Fibroblast of lung (primary cell): Measurements from ENCODE around the gene COA7. TPM values are rescaled to one million over a fixed set of nuclear protein-coding genes. Genes with fewer than 3 reads are reported as not detected.
"Not testable (repeated sequence)": the region's sequence is repeated elsewhere in the genome, so short reads cannot be mapped to it uniquely, and the experiment has no call there.

Experiments used
- DNase-seq, 2 donors: peaks; one replicate each; pipeline versions ENCODE4 v3.0.0 to v3.0.0-alpha.2; 2010; ENCODE audit warnings: low read depth in 2 of 2
- H2AFZ ChIP-seq: 2 replicates; pipeline ENCODE4 v1.5.1; 2012; ENCODE audit warnings: low read length, control low read depth, inconsistent platforms
- H3K27ac ChIP-seq: 2 replicates; pipeline ENCODE4 v1.5.1; 2011; ENCODE audit warnings: low read length, control low read depth; ENCODE audit not compliant: insufficient read depth
- H3K27me3 ChIP-seq: 2 replicates; pipeline ENCODE4 v1.5.1; 2011; ENCODE audit warnings: mild to moderate bottlenecking, low read length; ENCODE audit not compliant: control insufficient read depth, insufficient read depth
- H3K36me3 ChIP-seq: 2 replicates; pipeline ENCODE4 v1.5.1; 2011; ENCODE audit warnings: low read length; ENCODE audit not compliant: control insufficient read depth, insufficient read depth
- H3K4me1 ChIP-seq: 2 replicates; pipeline ENCODE4 v1.5.1; 2011; ENCODE audit warnings: low read length; ENCODE audit not compliant: control insufficient read depth, insufficient read depth; ENCODE audit errors: extremely low read depth
- H3K4me2 ChIP-seq: 2 replicates; pipeline ENCODE4 v1.5.1; 2011; ENCODE audit warnings: low read length, control low read depth; ENCODE audit not compliant: insufficient read depth; ENCODE audit errors: extremely low read depth
- H3K4me3 ChIP-seq, 4 experiments: fragments of 200-600 bp in 1 of 4; sonication (generic) in 1 of 4; replicated peaks in 1 of 4; 2 replicates each; pipeline ENCODE4 v1.5.1; 2011 to 2016; ENCODE audit warnings: low read length in 4 of 4, low read depth in 3 of 4, mild to moderate bottlenecking in 3 of 4, control low read depth in 2 of 4, inconsistent platforms in 1 of 4, mixed read lengths in 1 of 4; ENCODE audit not compliant: insufficient read depth in 1 of 4; ENCODE audit errors: control extremely low read depth in 1 of 4
- H3K79me2 ChIP-seq: 2 replicates; pipeline ENCODE4 v1.5.1; 2012; ENCODE audit warnings: mild to moderate bottlenecking, low read length, inconsistent platforms; ENCODE audit not compliant: control insufficient read depth, insufficient read depth
- H3K9ac ChIP-seq: 2 replicates; pipeline ENCODE4 v1.5.1; 2011; ENCODE audit warnings: mild to moderate bottlenecking, low read length, control low read depth; ENCODE audit not compliant: insufficient read depth
- H3K9me3 ChIP-seq: 2 replicates; pipeline ENCODE4 v1.5.1; 2012; ENCODE audit warnings: low read depth, low read length; ENCODE audit not compliant: control insufficient read depth, insufficient read depth
- H4K20me1 ChIP-seq: 2 replicates; pipeline ENCODE4 v1.5.1; 2011; ENCODE audit warnings: low read length; ENCODE audit not compliant: control insufficient read depth, insufficient read depth; ENCODE audit errors: extremely low read depth
- EZH2 ChIP-seq: IDR thresholded peaks from 2 replicates; pipeline ENCODE4 v1.5.1; 2012; ENCODE audit warnings: low read length, control low read depth, mild to moderate bottlenecking; ENCODE audit errors: missing control alignments
- polyA plus RNA-seq, 2 donors: library from polyadenylated mRNA; depleted of rRNA in 1 of 2; stranded (reverse) in 1 of 2; unstranded in 1 of 2; fragments of >200 nt; gene quantifications; 2 replicates each; pipeline ENCODE4 v1.2.1, GENCODE V29; 2011 to 2012; ENCODE audit warnings: missing spikeins in 1 of 2
- total RNA-seq: library from RNA; depleted of rRNA; stranded (reverse); fragments of >200 nt; gene quantifications from 2 replicates; pipeline ENCODE4 v1.2.1, GENCODE V29; 2014
- TF ChIP-seq, protein P1 (sequence below), 2 donors: IDR thresholded peaks in 1 of 2; conservative IDR thresholded peaks in 1 of 2; 1 replicate in 1 of 2; 2 replicates in 1 of 2; pipeline ENCODE4 v1.5.1; 2011 to 2012; ENCODE audit warnings: low read length in 2 of 2, control low read depth in 1 of 2, inconsistent platforms in 1 of 2, low read depth in 1 of 2, mild to moderate bottlenecking in 1 of 2

COA7 gene
- total and polyA plus RNA-seq, 2 donors (not counting 1 experiment from before 2014, with no cell fraction given), result 14.5 to 16.2 TPM

DNA sequence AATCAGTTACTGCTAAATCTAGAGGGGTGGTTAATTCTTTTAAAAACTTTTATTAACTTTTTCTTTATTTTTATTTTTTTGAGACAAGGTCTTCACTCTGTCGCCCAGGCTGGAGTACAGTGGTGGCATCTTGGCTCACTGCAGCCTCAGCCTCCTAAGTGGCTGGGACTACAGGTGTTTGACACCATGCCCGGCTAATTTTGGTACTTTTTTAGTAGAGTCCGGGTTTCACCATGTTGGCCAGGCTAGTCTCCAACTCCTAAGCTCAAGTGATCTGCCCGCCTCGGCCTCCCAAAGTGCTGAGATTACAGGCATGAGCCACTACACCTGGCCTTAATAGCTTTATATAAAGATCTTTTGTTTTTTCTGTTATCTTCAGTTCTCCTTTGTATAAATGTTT is 40.0 kb upstream of the COA7 start:
- Histone ChIP-seq H3K4me3 (no peak overlapping the region), H3K27ac (no peak overlapping the region), H3K4me2 (no peak overlapping the region), H2AFZ (no peak overlapping the region), H3K36me3 (no peaks in the 10 kb centered on the region), H4K20me1 (no peaks in the 10 kb centered on the region), H3K9ac (no peak overlapping the region), H3K79me2 (peaks cover 9% of the 10 kb centered on the region), H3K27me3 (no peaks in the 10 kb centered on the region), H3K4me1 (no peaks in the 10 kb centered on the region), H3K9me3 (no peaks in the 10 kb centered on the region)
- no peak for DNase-seq
- TF ChIP-seq, protein P1, sequence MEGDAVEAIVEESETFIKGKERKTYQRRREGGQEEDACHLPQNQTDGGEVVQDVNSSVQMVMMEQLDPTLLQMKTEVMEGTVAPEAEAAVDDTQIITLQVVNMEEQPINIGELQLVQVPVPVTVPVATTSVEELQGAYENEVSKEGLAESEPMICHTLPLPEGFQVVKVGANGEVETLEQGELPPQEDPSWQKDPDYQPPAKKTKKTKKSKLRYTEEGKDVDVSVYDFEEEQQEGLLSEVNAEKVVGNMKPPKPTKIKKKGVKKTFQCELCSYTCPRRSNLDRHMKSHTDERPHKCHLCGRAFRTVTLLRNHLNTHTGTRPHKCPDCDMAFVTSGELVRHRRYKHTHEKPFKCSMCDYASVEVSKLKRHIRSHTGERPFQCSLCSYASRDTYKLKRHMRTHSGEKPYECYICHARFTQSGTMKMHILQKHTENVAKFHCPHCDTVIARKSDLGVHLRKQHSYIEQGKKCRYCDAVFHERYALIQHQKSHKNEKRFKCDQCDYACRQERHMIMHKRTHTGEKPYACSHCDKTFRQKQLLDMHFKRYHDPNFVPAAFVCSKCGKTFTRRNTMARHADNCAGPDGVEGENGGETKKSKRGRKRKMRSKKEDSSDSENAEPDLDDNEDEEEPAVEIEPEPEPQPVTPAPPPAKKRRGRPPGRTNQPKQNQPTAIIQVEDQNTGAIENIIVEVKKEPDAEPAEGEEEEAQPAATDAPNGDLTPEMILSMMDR (conservative IDR thresholded peaks at IDR 0.05 in 1 of 2, IDR thresholded peaks at IDR 0.05 in 1 of 2; ENCODE audit: low read depth in 1 of 2, low read length in 2 of 2), result no peak
- no peak for TF ChIP-seq EZH2

DNA sequence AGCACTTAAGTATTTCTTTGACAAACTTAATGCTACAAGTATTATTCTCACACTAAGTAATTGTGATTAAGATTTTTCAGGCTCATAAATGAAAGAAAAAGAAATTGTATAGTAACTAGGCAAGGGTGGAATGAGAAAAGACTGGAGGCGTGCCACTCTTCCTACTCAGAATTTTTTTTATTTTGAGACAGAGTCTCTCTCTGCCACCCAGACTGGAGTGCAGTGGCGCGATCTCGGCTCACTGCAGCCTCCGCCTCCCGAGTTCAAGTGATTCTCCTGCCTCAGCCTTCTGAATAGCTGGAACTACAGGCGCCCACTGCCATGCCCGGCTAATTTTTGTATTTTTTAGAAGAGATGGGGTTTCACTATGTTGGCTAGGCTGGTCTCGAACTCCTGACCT is 37.2 kb upstream of the COA7 start:
- H3K9ac ChIP-seq, H4K20me1 ChIP-seq, H3K9me3 ChIP-seq, H3K27me3 ChIP-seq, H3K4me3 ChIP-seq, H3K27ac ChIP-seq, H2AFZ ChIP-seq, H3K4me2 ChIP-seq, H3K4me1 ChIP-seq, H3K36me3 ChIP-seq, DNase-seq: not testable (repeated sequence)
- H3K79me2 ChIP-seq, result peaks cover 15% of the 10 kb centered on the region

DNA sequence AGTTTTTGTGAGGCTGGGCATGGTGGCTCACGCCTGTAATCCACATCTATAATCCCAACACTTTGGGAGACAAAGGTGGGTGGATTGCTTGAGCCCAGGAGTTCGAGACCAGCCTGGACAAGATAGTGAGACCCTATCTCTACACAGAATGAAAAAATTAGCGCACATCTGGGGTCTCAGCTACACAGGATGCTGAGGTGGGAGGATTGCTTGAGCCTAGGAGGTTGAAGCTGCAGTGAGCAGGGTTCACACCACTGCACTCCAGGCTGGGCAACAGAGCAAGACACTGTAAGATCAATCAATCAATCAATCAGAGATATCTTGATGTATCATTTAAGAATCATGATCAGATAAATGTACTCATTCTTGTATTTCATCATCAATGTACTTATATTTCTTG is 35.2 kb upstream of the COA7 start:
- H3K27ac ChIP-seq, result no peak overlapping the region
- no peak overlapping the region for H3K9ac ChIP-seq
- no peak overlapping the region for H3K4me3 ChIP-seq
- H3K27me3 ChIP-seq, result no peaks in the 10 kb centered on the region
- peaks cover 33% of the 10 kb centered on the region for H3K79me2 ChIP-seq
- H3K4me2 ChIP-seq, result no peak overlapping the region
- no peak overlapping the region for H2AFZ ChIP-seq
- TF ChIP-seq EZH2, result no peak
- TF ChIP-seq, protein P1 (conservative IDR thresholded peaks at IDR 0.05 in 1 of 2, IDR thresholded peaks at IDR 0.05 in 1 of 2; ENCODE audit: low read depth in 1 of 2, low read length in 2 of 2), result no peak
- no peaks in the 10 kb centered on the region for H4K20me1 ChIP-seq
- no peak for DNase-seq
- H3K9me3 ChIP-seq, result no peaks in the 10 kb centered on the region
- H3K4me1 ChIP-seq, result no peaks in the 10 kb centered on the region
- no peaks in the 10 kb centered on the region for H3K36me3 ChIP-seq
